ENCODE data around the gene SCNN1B.

SCNN1B gene

GRCh38 chr16:23317266-23317661, 15.2 kb downstream of the SCNN1B start:
- TF ChIP-seq CTCF (IDR thresholded peaks at IDR 0.05; ENCODE audit: insufficient read depth, low read length, missing control alignments), result no peak
- no peak for DNase-seq (ENCODE audit: low read depth, low spot score)
- CTCF ChIA-PET, result no interaction called here
- H3K4me3 ChIP-seq (ENCODE audit: low read depth, low read length), result no peak overlapping the region
- POLR2A ChIA-PET, result no interaction called here

GRCh38 chr16:23317751-23318150, 15.6 kb downstream of the SCNN1B start:
- POLR2A ChIA-PET, result no interaction called here
- no peak for TF ChIP-seq CTCF (IDR thresholded peaks at IDR 0.05; ENCODE audit: insufficient read depth, low read length, missing control alignments)
- CTCF ChIA-PET, result no interaction called here
- DNase-seq (ENCODE audit: low read depth, low spot score), result no peak
- no peak overlapping the region for H3K4me3 ChIP-seq (ENCODE audit: low read depth, low read length)

- H3K4me3 ChIP-seq (ENCODE audit: low read depth, low read length), result no peak overlapping the region
- POLR2A ChIA-PET, result no interaction called here
- no peak for TF ChIP-seq CTCF (IDR thresholded peaks at IDR 0.05; ENCODE audit: insufficient read depth, low read length, missing control alignments)
- CTCF ChIA-PET, result no interaction called here
- no peak for DNase-seq (ENCODE audit: low read depth, low spot score)
These were observed 16.5 kb downstream of the SCNN1B start for GRCh38 chr16:23318639-23319038.

- H3K4me3 ChIP-seq (ENCODE audit: low read depth, low read length), result no peak overlapping the region
- CTCF ChIA-PET, result interaction anchor here (0.8 kb wide), 1 partner anchor 116 kb away, joined by 3 read pairs; no protein-coding TSS in a partner anchor
- no peak for DNase-seq (ENCODE audit: low read depth, low spot score)
- no peak for TF ChIP-seq CTCF (IDR thresholded peaks at IDR 0.05; ENCODE audit: insufficient read depth, low read length, missing control alignments)
- POLR2A ChIA-PET, result no interaction called here
These were observed 17.9 kb downstream of the SCNN1B start for GRCh38 chr16:23319861-23320615.

GRCh38 chr16:23320693-23321092, 18.6 kb downstream of the SCNN1B start:
- ChIA-PET CTCF (interaction anchor here (0.8 kb wide), 1 partner anchor 115 kb away, joined by 3 read pairs; no protein-coding TSS in a partner anchor), POLR2A (no interaction called here)
- DNase-seq (ENCODE audit: low read depth, low spot score), result no peak
- no peak overlapping the region for H3K4me3 ChIP-seq (ENCODE audit: low read depth, low read length)
- no peak for TF ChIP-seq CTCF (IDR thresholded peaks at IDR 0.05; ENCODE audit: insufficient read depth, low read length, missing control alignments)

GRCh38 chr16:23321206-23321875, 19.2 kb downstream of the SCNN1B start:
- no peak for TF ChIP-seq CTCF (IDR thresholded peaks at IDR 0.05; ENCODE audit: insufficient read depth, low read length, missing control alignments)
- no peak overlapping the region for H3K4me3 ChIP-seq (ENCODE audit: low read depth, low read length)
- no peak for DNase-seq (ENCODE audit: low read depth, low spot score)
- ChIA-PET CTCF (no interaction called here), POLR2A (no interaction called here)
